HG02571 (cell line): ENCODE data around the gene TESMIN.

Source experiments
- ATAC-seq: cut with Tn5 transposase; IDR thresholded peaks from one replicate; pipeline ENCODE4 v1.9.1; 2021; ENCODE audit warnings: mild to moderate bottlenecking, moderate library complexity; ENCODE audit not compliant: unreplicated experiment

The TESMIN gene

GRCh38 chr11:68762481-68762880 is 11.2 kb upstream of the TESMIN start:
- ATAC-seq = no peak

DNA sequence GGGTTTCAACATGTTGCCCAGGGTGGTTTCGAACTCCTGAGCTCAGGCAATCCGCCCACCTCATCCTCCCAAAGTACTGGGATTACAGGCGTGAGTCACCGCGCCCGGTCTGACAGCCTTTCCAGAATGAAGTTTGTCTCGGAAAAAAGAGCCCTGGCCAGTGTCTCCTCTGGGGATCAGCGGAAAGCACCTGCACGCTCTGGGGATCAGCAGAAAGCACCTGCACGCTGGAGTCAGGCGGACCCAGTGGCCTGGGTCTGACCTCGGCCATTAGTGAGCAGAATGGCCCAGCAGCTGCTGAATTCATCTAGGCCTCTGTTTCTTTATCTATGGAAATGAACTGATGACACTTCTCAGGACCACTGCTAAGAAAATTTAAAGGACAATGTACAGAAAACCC is 10.5 kb upstream of the TESMIN start:
- no peak for ATAC-seq

GRCh38 chr11:68759991-68760390 is 8.7 kb upstream of the TESMIN start:
- ATAC-seq = no peak

- no peak for ATAC-seq
Measured at GRCh38 chr11:68757711-68758110, 6.4 kb upstream of the TESMIN start.

GRCh38 chr11:68756171-68756766 is 4.9 kb upstream of the TESMIN start:
- no peak for ATAC-seq

DNA sequence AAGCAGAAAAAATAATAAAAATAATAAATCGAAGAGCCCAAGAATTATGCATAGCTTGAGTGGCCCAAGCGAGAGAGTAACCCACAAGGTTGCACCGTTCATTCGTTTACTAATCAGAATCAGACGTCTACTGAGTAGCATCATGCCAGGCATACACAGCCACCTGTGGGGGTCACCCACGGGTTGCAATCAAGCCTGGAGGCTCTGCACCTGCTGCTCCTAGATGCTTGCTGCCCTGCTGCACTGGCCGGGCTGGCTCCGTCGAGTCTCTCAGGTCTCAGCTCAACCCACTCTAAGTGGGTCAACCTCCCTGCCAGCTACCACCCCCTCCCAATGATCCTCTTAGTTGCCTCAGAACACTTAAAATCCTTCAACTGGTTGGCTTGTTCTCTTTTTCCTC is 2.0 kb upstream of the TESMIN start:
- ATAC-seq = no peak

DNA sequence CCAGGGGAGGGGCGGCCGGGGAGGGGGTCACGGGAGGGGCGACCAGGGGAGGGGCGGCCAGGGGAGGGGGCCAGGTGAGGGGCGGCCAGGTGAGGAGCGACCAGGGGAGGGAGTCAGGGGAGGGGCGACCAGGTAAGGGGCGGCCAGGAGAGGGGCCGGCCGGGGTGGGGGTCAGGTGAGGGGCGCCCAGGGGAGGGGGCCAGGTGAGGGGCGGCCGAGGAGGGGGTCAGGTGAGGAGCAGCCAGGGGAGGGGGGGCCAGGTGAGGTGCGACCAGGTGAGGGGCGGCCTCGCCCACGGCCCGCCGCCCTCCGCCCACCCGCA is 355 bp downstream of the TESMIN start:
- ATAC-seq = no peak

GRCh38 chr11:68750195-68751003 is 921 bp downstream of the TESMIN start:
- ATAC-seq = no peak

DNA sequence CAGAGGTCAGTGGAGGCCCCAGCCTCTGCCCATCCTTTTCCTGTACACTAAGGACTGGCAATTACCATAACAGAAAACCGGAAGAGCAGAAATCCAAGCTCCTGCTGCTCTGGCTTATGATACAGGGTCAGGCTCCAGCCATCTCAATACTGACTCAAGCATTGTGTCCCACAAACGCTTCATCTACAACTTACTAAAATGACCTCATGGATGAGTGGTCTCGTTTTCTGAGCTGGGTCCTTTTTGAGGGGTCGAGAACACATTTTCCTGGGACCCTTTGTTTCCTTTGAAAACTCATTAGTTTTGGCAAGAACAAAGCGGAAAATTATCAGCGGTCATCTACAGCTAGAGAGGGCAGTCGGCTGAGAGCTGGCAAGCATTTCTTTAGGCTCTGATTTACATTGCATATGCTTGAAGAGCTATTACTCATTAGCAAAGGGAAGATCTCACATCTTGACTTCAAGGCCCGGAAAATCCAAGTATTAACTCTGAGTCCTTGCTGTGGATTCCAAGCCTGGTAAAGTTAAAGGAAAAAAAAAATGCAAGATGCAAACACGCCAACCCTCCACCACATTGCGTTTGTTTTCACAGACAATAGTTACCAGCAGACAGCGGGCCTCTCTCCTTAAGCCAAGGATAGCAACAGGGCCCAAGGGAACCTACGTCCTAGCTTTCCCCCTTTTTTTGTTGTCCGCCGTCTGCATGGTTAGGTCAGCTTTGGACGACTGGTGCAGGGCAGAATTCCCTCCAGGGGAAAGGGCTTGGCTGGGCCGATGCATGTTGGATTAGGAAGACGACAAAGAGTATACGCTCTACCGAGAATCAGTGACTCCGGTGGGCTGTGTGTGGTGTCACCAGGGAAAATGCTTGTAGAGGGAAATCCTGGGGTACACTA is 1.8 kb downstream of the TESMIN start:
- no peak for ATAC-seq

DNA sequence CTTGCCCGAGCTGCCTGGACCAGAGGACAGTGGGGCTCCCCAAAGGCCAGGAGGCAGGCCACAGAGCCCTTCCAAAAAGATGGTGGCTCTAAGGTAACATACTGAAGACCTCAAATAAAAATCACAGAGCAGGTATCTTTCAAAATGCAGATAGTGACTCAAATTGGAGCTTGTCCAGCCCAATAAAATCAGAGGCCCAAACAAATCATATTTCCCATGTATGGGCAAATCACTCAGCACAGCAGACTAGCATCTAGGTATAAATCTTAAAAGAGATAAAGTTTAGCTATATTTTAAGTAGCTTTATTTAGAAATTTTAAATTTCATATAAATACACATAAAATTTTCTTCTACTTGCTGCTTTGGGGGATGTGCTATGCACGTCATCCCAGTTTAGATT is 3.3 kb downstream of the TESMIN start:
- no peak for ATAC-seq

- no peak for ATAC-seq
Measured at GRCh38 chr11:68743539-68743938, 7.8 kb downstream of the TESMIN start.

DNA sequence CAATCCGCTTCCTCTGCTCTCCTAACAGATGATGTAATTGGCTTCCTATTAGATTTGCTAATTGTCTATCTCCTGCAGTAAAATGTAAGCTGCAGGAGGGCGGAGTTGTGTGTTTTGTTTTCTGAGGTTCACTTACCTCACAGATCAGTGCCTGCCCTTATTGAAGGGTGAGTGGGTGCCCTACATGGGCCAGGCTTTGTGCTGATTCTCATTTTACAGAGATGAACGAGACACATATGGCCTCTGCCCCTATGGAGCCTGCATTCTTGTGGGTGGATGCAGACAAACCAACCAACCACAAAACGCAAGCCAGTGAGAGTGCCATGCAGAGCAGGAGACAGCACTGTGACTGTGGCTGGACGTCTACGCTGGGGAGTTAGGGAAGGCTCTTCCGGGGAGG is 9.9 kb downstream of the TESMIN start:
- no peak for ATAC-seq

DNA sequence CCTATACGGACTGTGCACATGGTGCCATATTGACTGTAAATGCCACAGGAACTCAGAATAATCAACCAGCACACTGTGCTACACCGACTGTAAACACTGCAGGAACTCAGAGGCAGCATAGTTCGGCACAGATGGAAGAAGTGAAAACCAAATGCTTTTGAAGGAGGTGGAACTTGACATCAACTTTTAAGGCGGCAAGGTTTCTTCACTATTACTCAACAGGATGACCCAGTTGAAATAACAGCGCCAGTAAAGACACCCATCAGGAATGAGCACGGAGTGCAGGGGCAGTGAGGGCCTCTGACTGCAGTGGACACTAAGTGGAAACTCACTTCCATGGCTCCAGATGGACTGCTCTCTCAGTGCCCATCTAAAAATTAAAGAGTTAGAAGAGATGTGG is 15.7 kb downstream of the TESMIN start:
- ATAC-seq = no peak

DNA sequence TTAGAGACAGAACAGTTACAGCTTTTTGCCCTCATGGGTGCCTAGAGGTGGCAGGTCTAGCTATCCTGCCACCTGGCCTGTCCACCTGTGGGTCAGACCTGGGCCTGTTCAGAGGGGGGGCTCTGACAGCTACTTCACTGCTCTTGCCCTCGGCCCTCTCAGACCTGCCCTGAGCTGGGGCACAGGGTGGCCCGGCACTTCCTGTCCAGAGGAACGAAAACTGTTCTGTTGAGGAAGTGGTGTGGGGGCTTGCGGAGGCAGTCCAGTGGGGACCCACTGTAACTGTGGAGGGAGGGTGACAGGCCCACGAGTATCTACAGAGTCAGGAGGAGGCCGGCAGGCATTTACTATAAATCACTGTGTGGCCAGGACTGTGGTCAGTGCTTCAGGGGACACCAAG is 16.2 kb downstream of the TESMIN start:
- ATAC-seq = no peak

- ATAC-seq = no peak
Measured at GRCh38 chr11:68734111-68734510, 17.2 kb downstream of the TESMIN start.

DNA sequence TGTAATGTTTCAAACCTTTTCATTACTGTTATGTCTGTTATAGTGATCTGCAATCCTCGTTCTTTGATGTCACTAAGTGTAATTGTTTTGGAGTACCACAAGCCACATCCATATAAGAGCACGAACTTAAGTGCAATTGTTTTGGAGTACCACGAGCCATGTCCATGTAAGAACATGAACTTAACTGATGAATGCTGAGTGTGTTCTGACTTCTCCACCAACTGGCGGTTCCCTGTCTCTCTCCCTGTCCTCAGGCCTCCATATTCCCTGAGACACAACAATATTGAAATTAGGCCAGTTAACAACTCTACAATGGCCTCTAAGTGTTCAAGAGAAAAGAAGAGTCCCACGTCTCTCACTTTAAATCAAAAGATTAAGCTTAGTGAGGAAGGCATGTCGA is 23.5 kb downstream of the TESMIN start:
- no peak for ATAC-seq

GRCh38 chr11:68724293-68724692 is 27.0 kb downstream of the TESMIN start:
- ATAC-seq = no peak

DNA sequence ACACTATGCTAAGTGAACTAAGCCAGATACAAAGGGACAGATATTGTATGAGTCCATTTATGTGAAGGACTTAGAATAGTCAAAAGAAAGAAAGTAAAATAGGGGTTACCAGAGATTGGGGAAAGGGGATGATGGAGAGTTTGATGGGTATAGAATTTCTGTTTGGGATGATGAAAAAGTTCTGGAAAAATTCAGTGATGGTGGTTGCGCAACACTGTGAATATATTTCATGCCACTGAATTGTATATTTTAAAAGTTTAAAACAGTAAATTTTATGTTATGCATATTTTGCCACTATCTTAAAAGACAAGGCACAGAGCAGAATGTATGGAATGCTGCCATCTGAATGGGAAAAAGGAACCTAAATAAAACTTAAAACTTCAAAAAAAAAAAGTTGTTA is 29.2 kb downstream of the TESMIN start:
- ATAC-seq = no peak

DNA sequence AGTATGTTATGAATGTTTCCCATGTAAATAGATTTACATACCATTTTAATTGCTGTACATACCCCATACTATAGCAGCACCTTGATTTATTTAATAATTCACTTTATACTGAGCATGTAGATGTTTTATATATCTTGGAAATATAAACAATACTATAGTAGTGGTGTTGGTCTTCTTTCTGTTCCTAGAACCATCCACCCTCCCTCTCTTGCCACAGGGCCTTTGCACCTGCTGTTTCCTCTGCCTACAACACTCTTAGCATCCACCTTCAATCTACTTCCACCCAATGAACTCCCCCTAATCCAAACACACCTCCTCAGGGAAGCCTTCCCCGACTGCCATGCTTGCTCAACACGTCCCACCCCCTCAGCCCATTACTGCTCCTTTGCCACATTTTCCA is 30.2 kb downstream of the TESMIN start:
- no peak for ATAC-seq

DNA sequence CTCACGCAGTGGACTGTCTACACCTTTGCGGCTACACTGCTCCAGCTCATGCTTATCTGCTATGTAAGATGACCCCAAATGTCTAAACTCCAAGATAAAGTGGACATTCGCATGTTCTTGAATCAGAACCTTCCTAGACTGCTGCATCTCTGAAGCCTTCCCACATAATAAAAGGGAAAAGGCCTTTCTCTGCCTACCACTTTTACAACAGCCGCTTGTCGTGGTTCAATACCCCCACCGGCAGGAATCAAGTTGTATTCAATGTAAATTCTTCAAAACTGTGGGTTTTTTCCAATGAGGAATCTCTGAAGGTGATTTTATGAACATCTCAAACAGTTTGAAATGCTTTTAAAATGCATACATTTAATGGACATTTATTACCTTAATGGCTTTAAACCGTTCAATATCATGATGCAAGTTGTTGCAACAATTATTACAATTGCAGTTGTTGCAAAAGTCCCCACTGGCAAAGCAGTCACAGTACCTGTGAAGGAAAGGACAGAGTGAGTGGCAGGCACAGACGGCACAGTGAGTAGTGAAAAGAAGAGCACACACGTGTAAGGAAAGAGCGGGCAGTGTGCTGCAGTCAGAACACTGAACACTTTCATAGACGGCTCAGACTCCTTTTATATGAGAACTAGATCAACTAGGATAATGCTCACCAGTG is 35.7 kb downstream of the TESMIN start:
- no peak for ATAC-seq

DNA sequence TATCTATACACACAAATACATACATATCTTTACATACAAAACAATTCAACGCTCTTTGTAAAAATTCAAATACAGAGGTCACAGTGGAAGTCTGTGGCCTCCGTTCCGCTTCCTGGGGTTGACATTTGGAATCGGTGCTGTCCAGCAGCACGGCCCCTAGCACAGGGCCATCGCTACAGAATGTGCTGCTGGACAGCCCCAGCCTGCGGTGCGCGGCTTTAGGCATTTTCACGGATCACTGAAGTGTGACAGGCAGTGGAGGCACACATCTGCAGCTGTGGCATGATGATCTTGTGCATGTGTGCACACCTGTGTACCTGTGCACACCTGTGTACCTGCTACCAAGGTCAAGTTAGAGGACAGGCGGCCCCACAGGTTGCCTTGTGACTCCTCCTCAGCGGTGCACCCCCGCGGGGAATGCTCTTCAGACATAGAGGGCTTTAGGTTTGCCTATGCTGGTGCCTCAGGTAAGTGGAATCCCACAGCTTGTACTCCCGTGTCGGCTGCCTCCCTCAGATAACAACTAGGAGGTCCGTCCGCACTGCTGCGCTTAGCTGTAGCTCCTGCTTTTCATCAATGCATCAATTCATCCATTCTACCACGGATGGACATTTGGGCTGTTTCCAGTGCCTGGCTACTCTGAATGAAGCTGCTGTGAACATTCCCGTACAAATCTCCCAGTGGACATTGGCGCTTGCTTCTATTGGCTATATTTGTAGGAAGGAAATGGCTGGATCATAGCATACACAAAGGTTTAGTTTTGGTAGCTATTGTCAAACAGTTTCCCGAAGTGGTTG is 37.1 kb downstream of the TESMIN start:
- no peak for ATAC-seq
